Activated naive CD4-positive, alpha-beta T cell treated with anti-CD3 and anti-CD28 coated beads, Interleukin-2, amount 50 U/mL, for 16 hours (primary cell): ENCODE results near the gene NEDD4L.

Source experiments
- DNase-seq: peaks from one replicate; pipeline ENCODE4 v3.0.0-alpha.2; 2020

NEDD4L gene

GRCh38 chr18:58299936-58300335 lies 255.9 kb downstream of the NEDD4L start:
- no peak for DNase-seq

GRCh38 chr18:58300867-58301266 lies 256.8 kb downstream of the NEDD4L start:
- no peak for DNase-seq

GRCh38 chr18:58302811-58303210 lies 258.8 kb downstream of the NEDD4L start:
- DNase-seq: no peak

DNA sequence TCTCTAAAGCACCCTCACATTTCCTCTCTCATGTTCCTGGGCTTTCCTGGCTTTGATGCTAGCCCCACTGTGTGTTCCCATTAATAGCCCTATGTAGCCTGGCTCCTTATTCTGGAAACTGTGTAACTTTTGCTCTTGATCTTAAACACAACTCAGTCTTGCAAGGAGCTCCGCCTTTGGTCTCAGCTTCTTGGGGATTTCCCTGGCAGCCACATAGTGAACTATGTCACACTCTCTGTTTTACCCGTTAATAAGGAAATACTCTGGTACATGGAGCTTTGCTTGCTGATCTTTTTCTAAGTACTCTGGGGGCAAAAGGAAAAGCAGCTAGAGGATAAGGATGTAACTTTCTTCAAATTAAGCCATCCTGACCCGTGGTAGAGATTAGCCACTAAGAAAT lies 259.3 kb downstream of the NEDD4L start:
- DNase-seq: peak; percentile 47

DNA sequence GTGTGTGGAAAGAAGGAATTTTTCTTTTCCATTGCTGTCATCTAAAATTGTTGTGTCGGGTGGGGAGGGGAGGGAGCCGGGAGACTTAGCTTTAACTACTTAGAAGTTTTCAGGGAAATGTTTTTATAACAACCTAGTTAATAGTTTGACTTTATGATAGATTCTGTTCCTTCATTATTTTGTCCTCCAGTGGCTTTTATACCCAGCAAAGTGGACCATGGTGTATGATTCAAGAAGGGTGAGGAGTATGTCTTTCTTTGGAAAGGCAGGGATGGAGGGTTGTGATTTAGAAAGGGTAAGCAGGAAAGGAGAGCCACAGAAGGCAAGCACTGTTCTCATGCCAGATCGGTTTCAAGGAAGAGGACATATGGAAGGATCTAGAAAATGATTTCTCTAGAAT lies 261.8 kb downstream of the NEDD4L start:
- no peak for DNase-seq

GRCh38 chr18:58307441-58307840 lies 263.4 kb downstream of the NEDD4L start:
- DNase-seq: no peak

GRCh38 chr18:58308463-58308862 lies 264.4 kb downstream of the NEDD4L start:
- DNase-seq: no peak

DNA sequence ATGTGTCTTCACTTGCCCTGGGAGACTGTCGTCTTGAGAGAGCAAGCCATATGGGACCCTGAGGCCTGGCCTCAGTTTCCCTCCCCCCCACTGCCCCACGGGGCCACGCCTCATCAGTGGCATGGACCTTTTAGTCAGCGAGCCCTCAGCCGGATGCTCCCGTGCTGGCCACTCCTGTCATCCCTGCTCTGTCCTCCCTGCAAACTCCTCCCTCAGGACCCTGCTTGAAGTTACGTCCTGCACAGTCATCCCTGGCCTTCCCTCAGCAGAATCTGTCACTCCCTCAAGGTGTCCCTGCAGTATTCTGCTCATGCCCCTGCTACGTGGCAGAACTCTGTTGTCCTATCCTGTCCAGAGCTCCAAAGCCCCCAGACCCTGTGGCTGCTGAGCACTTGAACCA lies 265.1 kb downstream of the NEDD4L start:
- no peak for DNase-seq

GRCh38 chr18:58309610-58310239 lies 265.7 kb downstream of the NEDD4L start:
- DNase-seq: no peak

- peak; percentile 52 for DNase-seq
Measured at GRCh38 chr18:58310517-58310916, 266.5 kb downstream of the NEDD4L start.

- no peak for DNase-seq
Measured at GRCh38 chr18:58311390-58311789, 267.4 kb downstream of the NEDD4L start.

DNA sequence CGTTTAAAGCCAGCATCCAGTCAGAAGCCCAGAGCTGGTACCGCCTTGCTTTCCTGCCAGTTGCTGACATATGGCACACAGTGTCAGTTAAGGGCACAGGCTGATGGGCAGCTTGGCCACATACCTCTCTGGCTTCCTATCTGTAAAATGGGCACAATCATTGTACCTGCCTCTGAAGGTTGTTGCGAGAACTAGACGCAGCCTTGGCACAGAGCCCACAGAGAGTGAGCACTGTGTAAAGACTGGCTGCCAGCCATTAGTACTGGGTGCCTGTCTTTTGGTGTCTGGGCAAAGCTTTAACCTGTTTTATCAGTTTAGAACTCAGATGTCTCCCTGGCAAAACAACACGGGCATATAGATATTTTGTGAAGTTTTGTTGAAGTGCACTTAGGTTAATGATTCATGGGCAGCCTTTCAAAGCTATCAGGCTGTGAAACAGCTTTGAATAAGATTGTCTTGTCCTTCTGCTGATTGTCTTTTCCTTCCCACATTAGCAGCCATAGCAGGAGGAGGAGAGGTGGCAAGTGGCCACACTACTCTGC lies 269.5 kb downstream of the NEDD4L start:
- no peak for DNase-seq

- DNase-seq: no peak
Measured at GRCh38 chr18:58314284-58314683, 270.3 kb downstream of the NEDD4L start.

DNA sequence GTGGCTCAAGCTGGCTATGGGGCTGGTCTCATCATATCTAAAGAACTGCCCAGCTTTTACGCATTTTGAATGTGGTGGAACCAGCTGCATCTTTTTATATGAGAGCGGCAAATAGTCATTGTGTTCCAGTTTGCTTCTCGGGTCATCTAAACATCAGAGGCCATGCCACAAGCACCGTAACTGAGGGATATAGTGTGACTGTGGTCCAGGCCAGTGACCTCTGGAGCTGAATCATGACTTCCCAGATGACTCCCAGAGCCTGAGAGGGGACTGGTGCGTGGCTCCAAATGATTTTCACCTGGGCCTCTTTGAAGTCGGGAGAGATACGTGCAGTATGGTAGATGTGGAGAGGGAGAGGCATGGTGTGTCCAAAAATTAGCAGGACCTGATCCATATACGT lies 271.0 kb downstream of the NEDD4L start:
- no peak for DNase-seq

DNA sequence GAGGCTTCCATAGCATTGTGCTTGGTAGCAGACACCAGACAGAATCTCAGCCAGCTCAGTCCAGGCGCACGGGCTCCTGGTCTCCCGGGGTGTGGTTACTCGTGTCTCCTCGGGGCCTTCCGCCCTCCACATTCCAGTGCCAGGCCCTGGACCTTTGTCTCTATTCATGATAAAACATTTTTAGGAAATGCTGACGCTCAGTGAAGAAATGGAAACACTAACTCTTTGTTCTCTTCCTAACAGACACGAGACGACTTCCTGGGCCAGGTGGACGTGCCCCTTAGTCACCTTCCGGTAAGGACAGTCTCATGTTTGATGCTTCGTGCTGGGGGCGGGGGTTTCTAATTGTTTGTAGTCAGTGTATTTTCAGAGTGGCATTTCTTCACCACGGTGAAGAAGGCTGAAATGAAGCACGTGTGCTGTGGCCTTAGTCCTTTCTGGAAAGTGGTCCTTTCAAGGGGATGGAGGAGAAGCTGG lies 271.8 kb downstream of the NEDD4L start:
- DNase-seq: peak; percentile 24

- peak; percentile 61 for DNase-seq
Measured at GRCh38 chr18:58316396-58317342, 272.6 kb downstream of the NEDD4L start.

GRCh38 chr18:58319719-58320118 lies 275.7 kb downstream of the NEDD4L start:
- no peak for DNase-seq

- DNase-seq: no peak
Measured at GRCh38 chr18:58320907-58321561, 277.0 kb downstream of the NEDD4L start.

DNA sequence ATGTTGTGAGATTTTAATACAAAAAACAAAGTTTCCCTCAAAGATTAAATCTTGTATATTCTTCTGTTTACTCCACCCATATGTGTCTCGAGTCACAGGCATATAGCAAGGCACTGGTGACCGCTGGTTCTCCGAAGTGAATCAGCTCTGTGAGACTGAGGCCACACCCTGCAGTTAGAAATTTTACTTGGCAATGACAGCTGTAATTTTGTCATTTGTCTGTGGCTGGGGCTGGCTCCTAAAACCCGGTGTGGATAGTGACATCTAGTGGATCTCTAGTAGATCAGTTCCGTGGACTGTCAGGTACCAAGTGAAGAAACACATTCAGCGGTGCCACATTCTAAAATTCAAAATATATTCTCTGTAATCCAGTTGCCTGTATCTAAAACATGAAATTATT lies 278.0 kb downstream of the NEDD4L start:
- peak; percentile 57 for DNase-seq

DNA sequence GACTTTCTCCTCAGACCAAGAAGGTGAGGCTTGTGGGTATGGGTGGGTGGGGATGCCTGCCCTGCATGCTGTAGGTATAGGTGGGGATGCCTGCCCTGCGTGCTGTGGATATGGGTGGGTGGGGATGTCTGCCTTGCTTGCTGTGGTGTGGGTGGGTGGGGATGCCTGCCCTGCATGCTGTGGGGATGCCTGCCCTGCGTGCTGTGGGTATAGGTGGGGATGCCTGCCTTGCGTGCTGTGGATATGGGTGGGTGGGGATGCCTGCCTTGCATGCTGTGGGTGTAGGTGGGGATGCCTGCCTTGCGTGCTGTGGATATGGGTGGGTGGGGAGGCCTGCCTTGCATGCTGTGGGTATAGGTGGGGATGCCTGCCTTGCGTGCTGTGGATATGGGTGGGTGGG lies 278.4 kb downstream of the NEDD4L start:
- DNase-seq: no peak

DNA sequence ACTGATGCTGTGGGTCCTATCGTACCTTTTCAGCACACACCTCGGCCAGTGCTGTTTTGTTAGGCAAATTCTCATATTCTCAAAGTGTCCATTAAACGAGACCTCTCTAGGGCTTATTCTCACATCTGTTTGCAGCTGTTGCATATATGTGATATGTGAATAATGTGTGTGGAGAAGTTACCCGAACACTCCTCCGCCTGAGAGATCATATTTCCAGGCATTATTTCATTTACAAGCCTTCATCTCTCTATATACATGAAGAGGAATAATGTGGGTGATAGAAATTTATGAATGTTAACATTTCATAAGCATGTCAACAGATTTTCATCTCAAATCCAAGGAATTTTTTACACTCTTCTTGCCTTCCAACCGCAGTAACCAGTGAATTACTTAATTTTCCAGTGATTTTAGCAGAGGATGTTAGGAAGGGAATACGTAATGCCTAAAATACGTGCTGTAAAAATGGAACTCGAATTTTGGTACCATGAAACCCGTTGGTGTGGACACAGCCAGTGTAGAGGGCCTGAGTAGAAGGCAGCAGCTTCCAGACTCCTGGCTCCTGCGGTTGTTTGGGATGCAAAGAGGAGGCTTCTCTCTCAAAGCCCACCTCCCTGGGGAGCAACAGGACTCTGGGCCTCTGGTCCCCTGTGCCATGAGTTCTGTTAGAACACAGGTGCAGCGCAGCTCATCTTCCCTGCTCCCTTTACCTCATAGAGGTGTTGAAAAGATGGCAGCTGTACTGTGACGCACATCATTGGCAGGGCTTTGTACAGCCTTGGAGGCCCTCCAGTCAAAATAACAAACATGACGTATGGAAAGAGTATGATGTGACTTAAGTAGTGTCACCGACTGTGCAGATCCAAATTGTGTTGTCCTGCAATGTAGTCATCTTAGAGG lies 280.1 kb downstream of the NEDD4L start:
- DNase-seq: no peak

GRCh38 chr18:58324824-58325480 lies 280.9 kb downstream of the NEDD4L start:
- DNase-seq: no peak
